Endothelial cell of hepatic sinusoid (primary cell): ENCODE results near the gene SPTLC3.

Source experiments
- in situ Hi-C: cut with HindIII; loops from 2 replicates; pipeline ENCODE4 v1.10.0; 2017; ENCODE audit warnings: low sequenced_read_pairs

SPTLC3 gene

GRCh38 chr20:13089950-13090469, 81.2 kb downstream of the SPTLC3 start:
- in situ Hi-C loops, result no loop called here

- in situ Hi-C loops, result no loop called here
Observed at GRCh38 chr20:13092111-13092510, 83.3 kb downstream of the SPTLC3 start.

GRCh38 chr20:13094976-13095375, 86.2 kb downstream of the SPTLC3 start:
- in situ Hi-C loops, result no loop called here

GRCh38 chr20:13098720-13099355, 90.1 kb downstream of the SPTLC3 start:
- in situ Hi-C loops, result no loop called here

GRCh38 chr20:13099676-13100075, 90.9 kb downstream of the SPTLC3 start:
- in situ Hi-C loops, result no loop called here

GRCh38 chr20:13101276-13101675, 92.5 kb downstream of the SPTLC3 start:
- in situ Hi-C loops, result no loop called here

GRCh38 chr20:13101706-13102105, 92.9 kb downstream of the SPTLC3 start:
- in situ Hi-C loops, result no loop called here

GRCh38 chr20:13102237-13102636, 93.5 kb downstream of the SPTLC3 start:
- in situ Hi-C loops, result no loop called here

- in situ Hi-C loops, result no loop called here
Observed at GRCh38 chr20:13102694-13103093, 93.9 kb downstream of the SPTLC3 start.

GRCh38 chr20:13105039-13105438, 96.3 kb downstream of the SPTLC3 start:
- in situ Hi-C loops, result no loop called here

- in situ Hi-C loops, result no loop called here
Observed at GRCh38 chr20:13105864-13106457, 97.2 kb downstream of the SPTLC3 start.

GRCh38 chr20:13109658-13110057, 100.9 kb downstream of the SPTLC3 start:
- in situ Hi-C loops, result no loop called here

- in situ Hi-C loops, result no loop called here
Observed at GRCh38 chr20:13110796-13111195, 102.0 kb downstream of the SPTLC3 start.

GRCh38 chr20:13111249-13111911, 102.6 kb downstream of the SPTLC3 start:
- in situ Hi-C loops, result no loop called here

- in situ Hi-C loops, result no loop called here
Observed at GRCh38 chr20:13113731-13114130, 105.0 kb downstream of the SPTLC3 start.

- in situ Hi-C loops, result no loop called here
Observed at GRCh38 chr20:13117200-13117599, 108.4 kb downstream of the SPTLC3 start.

GRCh38 chr20:13118676-13119075, 109.9 kb downstream of the SPTLC3 start:
- in situ Hi-C loops, result no loop called here

- in situ Hi-C loops, result no loop called here
Observed at GRCh38 chr20:13119583-13119982, 110.8 kb downstream of the SPTLC3 start.

GRCh38 chr20:13120471-13120870, 111.7 kb downstream of the SPTLC3 start:
- in situ Hi-C loops, result no loop called here

- in situ Hi-C loops, result no loop called here
Observed at GRCh38 chr20:13121840-13122515, 113.2 kb downstream of the SPTLC3 start.

GRCh38 chr20:13125486-13125885, 116.7 kb downstream of the SPTLC3 start:
- in situ Hi-C loops, result loop anchor here (5.0 kb wide), 1 partner anchor 102 kb away; no protein-coding TSS in a partner anchor
